CD14-positive monocyte (primary cell): ENCODE data around the gene NCDN. TPM values are rescaled to one million over a fixed set of nuclear protein-coding genes. Genes with fewer than 3 reads are reported as not detected.

Source experiments
- DNase-seq, 3 donors: peaks; one replicate each; pipeline ENCODE4 v3.0.0-alpha.2; 2011 to 2022
- H2AFZ ChIP-seq: 2 replicates; pipeline ENCODE4 v1.6.0; 2012; ENCODE audit warnings: mild to moderate bottlenecking, low read depth, low read length, inconsistent platforms; ENCODE audit not compliant: insufficient read depth, poor library complexity, severe bottlenecking
- H3K27ac ChIP-seq, 2 donors: 1 replicate in 1 of 2; 2 replicates in 1 of 2; pipeline ENCODE4 v1.5.1; 2012 to 2013; ENCODE audit warnings: low read length in 2 of 2, control low read depth in 1 of 2, inconsistent platforms in 1 of 2, low read depth in 1 of 2, mild to moderate bottlenecking in 1 of 2
- H3K27me3 ChIP-seq, 2 donors: one replicate each; pipeline versions ENCODE4 v1.6.0 to v1.6.1; 2011 to 2013; ENCODE audit warnings: low read length in 2 of 2; ENCODE audit not compliant: control insufficient read depth in 2 of 2, insufficient read depth in 2 of 2
- H3K36me3 ChIP-seq, 2 donors: replicated peaks in 1 of 2; 1 replicate in 1 of 2; 2 replicates in 1 of 2; pipeline versions ENCODE4 v1.5.1 to v1.6.1; 2012 to 2013; ENCODE audit warnings: low read length in 2 of 2, control low read depth in 1 of 2, inconsistent platforms in 1 of 2, mild to moderate bottlenecking in 1 of 2; ENCODE audit not compliant: insufficient read depth in 2 of 2, control insufficient read depth in 1 of 2
- H3K4me1 ChIP-seq, 2 donors: 1 replicate in 1 of 2; 2 replicates in 1 of 2; pipeline versions ENCODE4 v1.5.1 to v1.6.1; 2012 to 2013; ENCODE audit warnings: low read length in 2 of 2, control low read depth in 1 of 2, inconsistent platforms in 1 of 2, mild to moderate bottlenecking in 1 of 2, moderate library complexity in 1 of 2; ENCODE audit not compliant: insufficient read depth in 2 of 2, control insufficient read depth in 1 of 2
- H3K4me2 ChIP-seq: replicated peaks from 2 replicates; pipeline ENCODE3; 2012; ENCODE audit warnings: low read length, moderate library complexity, mild to moderate bottlenecking; ENCODE audit not compliant: poor library complexity, severe bottlenecking; ENCODE audit errors: extremely low read depth
- H3K4me3 ChIP-seq, 3 experiments: fragments of 200-600 bp in 1 of 3; sonication (generic) in 1 of 3; replicated peaks in 1 of 3; 1 replicate in 2 of 3; 2 replicates in 1 of 3; pipeline ENCODE4 v1.5.1; 2011 to 2013; ENCODE audit warnings: low read length in 3 of 3, mild to moderate bottlenecking in 3 of 3, control low read depth in 2 of 3, low read depth in 2 of 3, inconsistent platforms in 1 of 3, moderate library complexity in 1 of 3
- H3K79me2 ChIP-seq: 2 replicates; pipeline ENCODE4 v1.6.0; 2012; ENCODE audit warnings: mild to moderate bottlenecking, control low read depth, inconsistent platforms, low read length, moderate library complexity; ENCODE audit not compliant: insufficient read depth
- H3K9ac ChIP-seq: 2 replicates; pipeline ENCODE4 v1.6.0; 2017; ENCODE audit warnings: low read length, mild to moderate bottlenecking; ENCODE audit not compliant: insufficient read depth, poor library complexity, severe bottlenecking
- H3K9me3 ChIP-seq, 2 donors: replicated peaks in 1 of 2; 1 replicate in 1 of 2; 2 replicates in 1 of 2; pipeline versions ENCODE4 v1.5.1 to v1.6.1; 2012 to 2013; ENCODE audit warnings: low read length in 2 of 2, control low read depth in 1 of 2; ENCODE audit not compliant: control insufficient read depth in 1 of 2, insufficient read depth in 1 of 2
- H4K20me1 ChIP-seq: 2 replicates; pipeline ENCODE4 v1.6.0; 2012; ENCODE audit warnings: mild to moderate bottlenecking, low read length, control low read depth, moderate library complexity; ENCODE audit not compliant: insufficient read depth
- H3K27ac Mint-ChIP-seq, 7 donors: one replicate each; pipeline ENCODE4 v1.8.0; 2020; ENCODE audit warnings: mild to moderate bottlenecking in 7 of 7, mixed read lengths in 7 of 7, moderate library complexity in 6 of 7, inconsistent platforms in 2 of 7
- H3K27me3 Mint-ChIP-seq, 3 donors: one replicate each; pipeline ENCODE4 v1.8.0; 2021 to 2022; ENCODE audit warnings: low read depth in 3 of 3, mild to moderate bottlenecking in 3 of 3, mixed read lengths in 3 of 3, moderate library complexity in 3 of 3, inconsistent platforms in 1 of 3
- H3K36me3 Mint-ChIP-seq, 2 donors: one replicate each; pipeline ENCODE4 v1.8.0; 2020; ENCODE audit warnings: mixed read lengths in 2 of 2, inconsistent platforms in 1 of 2, mild to moderate bottlenecking in 1 of 2
- H3K4me1 Mint-ChIP-seq: one replicate; pipeline ENCODE4 v1.8.0; 2020; ENCODE audit warnings: mild to moderate bottlenecking, mixed read lengths
- H3K4me3 Mint-ChIP-seq, 2 donors: one replicate each; pipeline ENCODE4 v1.8.0; 2020; ENCODE audit warnings: mild to moderate bottlenecking in 2 of 2, mixed read lengths in 2 of 2, moderate library complexity in 1 of 2
- H3K9me3 Mint-ChIP-seq, 7 donors: one replicate each; pipeline ENCODE4 v1.8.0; 2020 to 2022; ENCODE audit warnings: mixed read lengths in 7 of 7, mild to moderate bottlenecking in 6 of 7, moderate library complexity in 6 of 7, inconsistent platforms in 2 of 7
- CTCF ChIP-seq: fragments of 200-600 bp; IDR thresholded peaks from one replicate; pipeline ENCODE4 v1.8.0; 2022; ENCODE audit warnings: antibody characterized with exemption, mild to moderate bottlenecking
- WGBS: methylation state at CpG from one replicate; pipeline ENCODE4 v1.1.5; 2013; ENCODE audit warnings: missing lambda C conversion rate; ENCODE audit not compliant: insufficient coverage; 5-methylcytosine and 5-hydroxymethylcytosine counted together
- intact Hi-C, 2 donors: fragments of 100-400 bp; cut with micrococcal nuclease; formaldehyde crosslinking; loops; one replicate each; pipeline versions ENCODE4 v1.15.0 to v1.15.1; 2023
- polyA plus RNA-seq, 3 donors: library from polyadenylated mRNA; depleted of rRNA in 1 of 3; unstranded in 2 of 3; stranded (reverse) in 1 of 3; fragments of 300-500 nt in 2 of 3; fragments of >200 nt in 1 of 3; fragmentation: Illumina TruSeq in 2 of 3; gene quantifications; 1 replicate in 2 of 3; 2 replicates in 1 of 3; pipeline ENCODE4 v1.2.3, GENCODE V29; 2012 to 2021

The NCDN gene
- polyA plus RNA-seq, 3 donors = 5.0 to 7.9 (median 7.0) TPM

GRCh38 chr1:35569936-35570335 is 12.3 kb downstream of the NCDN start:
- no peaks in the 10 kb centered on the region for H4K20me1 ChIP-seq
- H3K4me1 ChIP-seq = peaks cover 10 to 13% of the 10 kb centered on the region in 2 donors
- intact Hi-C loops = loop anchor here (2.0 to 10.0 kb wide), 5 partner anchors 75 to 203 kb away; partner anchors contain the start of gene PSMB2 (in 1 of the 2)
- 88% methylated on average over 1 of the region's 1 CpG for WGBS
- peaks cover 16% of the 10 kb centered on the region for H3K4me1 Mint-ChIP-seq
- H3K27ac ChIP-seq = no peak overlapping the region
- no peak overlapping the region for H3K27ac Mint-ChIP-seq
- H3K4me3 ChIP-seq = no peak overlapping the region
- peaks cover 6 to 22% of the 10 kb centered on the region in 2 donors for H3K27me3 ChIP-seq
- DNase-seq = no peak
- H3K9me3 ChIP-seq = no peaks in the 10 kb centered on the region
- H3K27me3 Mint-ChIP-seq = peaks cover 16 to 29% (median 18%) of the 10 kb centered on the region in 3 donors
- H3K9me3 Mint-ChIP-seq = peaks cover 0 to 5% (median 0%) of the 10 kb centered on the region in 7 donors
- H3K36me3 Mint-ChIP-seq = peaks cover 31 to 36% of the 10 kb centered on the region in 2 donors
- no peak for TF ChIP-seq CTCF
- peaks cover 4 to 22% of the 10 kb centered on the region in 2 donors for H3K36me3 ChIP-seq
- H2AFZ ChIP-seq = no peak overlapping the region
- H3K4me2 ChIP-seq = no peak overlapping the region
- no peaks in the 10 kb centered on the region for H3K79me2 ChIP-seq
- no peak overlapping the region for H3K4me3 Mint-ChIP-seq
- H3K9ac ChIP-seq = no peak overlapping the region

- Histone ChIP-seq H3K79me2 (no peaks in the 10 kb centered on the region), H3K27me3 (peaks cover 6 to 23% of the 10 kb centered on the region in 2 donors), H3K9me3 (no peaks in the 10 kb centered on the region), H3K4me2 (no peak overlapping the region), H3K4me1 (peaks cover 18 to 21% of the 10 kb centered on the region in 2 donors), H3K27ac (no peak overlapping the region), H3K9ac (no peak overlapping the region), H3K36me3 (peaks cover 3 to 18% of the 10 kb centered on the region in 2 donors), H3K4me3 (no peak overlapping the region), H4K20me1 (no peaks in the 10 kb centered on the region), H2AFZ (no peak overlapping the region)
- Mint-ChIP-seq H3K4me1 (peaks cover 23% of the 10 kb centered on the region), H3K9me3 (peaks cover 0 to 5% (median 0%) of the 10 kb centered on the region in 7 donors), H3K36me3 (peaks cover 27 to 41% of the 10 kb centered on the region in 2 donors), H3K4me3 (no peak overlapping the region), H3K27me3 (peaks cover 18 to 29% (median 23%) of the 10 kb centered on the region in 3 donors), H3K27ac (no peak overlapping the region)
- no peak for TF ChIP-seq CTCF
- WGBS = 93% methylated on average over 10 of the region's 10 CpGs
- no peak for DNase-seq
- intact Hi-C loops = loop anchor here (5.0 to 10.0 kb wide), 2 partner anchors 74 to 142 kb away; partner anchors contain the start of gene PSMB2 (in 1 of the 2)
Observed at GRCh38 chr1:35570589-35571137, 13.1 kb downstream of the NCDN start.
